Activated CD8-positive, alpha-beta memory T cell treated with anti-CD3 and anti-CD28 coated beads for 4 hours (primary cell): ENCODE results near the gene PIK3R2.

ENCODE experiments used
- DNase-seq, 2 donors: peaks; one replicate each; pipeline ENCODE4 v3.0.0-alpha.2; 2020; ENCODE audit warnings: low read depth in 2 of 2

Gene PIK3R2

GRCh38 chr19:18123819-18124218, 29.1 kb upstream of the PIK3R2 start:
- no peak for DNase-seq

GRCh38 chr19:18126097-18126496, 26.9 kb upstream of the PIK3R2 start:
- DNase-seq, result no peak

DNA sequence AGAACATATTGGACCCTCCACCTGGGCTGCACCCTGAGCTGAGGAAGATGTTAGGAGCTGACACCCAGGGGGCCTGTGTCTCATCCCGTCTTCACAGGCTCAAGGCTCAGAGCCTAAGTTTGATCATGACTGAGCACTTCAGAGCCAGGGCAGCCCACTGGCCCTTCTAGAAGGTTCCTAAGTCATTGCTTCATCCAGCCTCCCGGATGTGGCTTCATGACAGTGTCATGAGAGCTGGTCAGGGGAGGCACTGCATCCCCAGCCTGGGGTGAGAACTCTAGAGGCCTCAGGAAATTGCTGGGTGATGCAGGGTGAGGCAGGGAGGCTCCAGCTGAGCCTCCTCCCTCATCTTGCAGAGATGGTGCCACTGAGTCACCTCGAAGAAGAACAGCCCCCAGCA, 24.9 kb upstream of the PIK3R2 start:
- DNase-seq, result no peak

- no peak for DNase-seq
These were observed 24.2 kb upstream of the PIK3R2 start for GRCh38 chr19:18128805-18129204.

DNA sequence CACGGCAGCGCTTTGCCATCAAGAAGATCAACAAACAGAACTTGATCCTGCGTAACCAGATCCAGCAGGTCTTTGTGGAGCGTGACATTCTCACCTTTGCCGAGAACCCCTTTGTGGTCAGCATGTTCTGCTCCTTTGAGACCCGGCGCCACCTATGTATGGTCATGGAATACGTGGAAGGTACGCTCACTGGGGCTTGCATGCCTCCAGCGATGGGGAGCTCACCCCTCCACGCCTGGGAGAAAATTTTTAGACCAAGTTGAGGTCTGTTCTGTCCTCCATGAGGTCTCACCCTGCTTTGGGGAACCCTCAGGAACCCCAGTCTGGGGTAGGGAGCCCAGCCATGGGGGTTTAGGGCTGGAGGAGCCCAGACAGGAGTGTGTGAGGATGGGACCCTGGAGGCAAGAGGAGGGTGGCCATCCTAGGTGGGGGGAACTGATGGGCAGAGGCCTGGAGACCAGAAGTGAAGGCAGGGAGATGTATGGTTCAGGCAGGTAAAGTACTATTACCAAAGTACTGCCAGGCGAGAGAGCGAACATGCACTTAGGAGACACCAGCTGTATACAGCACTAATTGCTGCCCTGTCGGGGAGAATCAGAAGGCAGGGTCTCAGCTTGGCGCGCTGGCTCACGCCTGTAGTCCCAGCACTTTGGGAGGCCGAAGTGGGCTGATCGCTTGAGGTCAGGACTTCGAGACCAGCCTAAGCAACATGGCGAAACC, 22.3 kb upstream of the PIK3R2 start:
- DNase-seq, result no peak

DNA sequence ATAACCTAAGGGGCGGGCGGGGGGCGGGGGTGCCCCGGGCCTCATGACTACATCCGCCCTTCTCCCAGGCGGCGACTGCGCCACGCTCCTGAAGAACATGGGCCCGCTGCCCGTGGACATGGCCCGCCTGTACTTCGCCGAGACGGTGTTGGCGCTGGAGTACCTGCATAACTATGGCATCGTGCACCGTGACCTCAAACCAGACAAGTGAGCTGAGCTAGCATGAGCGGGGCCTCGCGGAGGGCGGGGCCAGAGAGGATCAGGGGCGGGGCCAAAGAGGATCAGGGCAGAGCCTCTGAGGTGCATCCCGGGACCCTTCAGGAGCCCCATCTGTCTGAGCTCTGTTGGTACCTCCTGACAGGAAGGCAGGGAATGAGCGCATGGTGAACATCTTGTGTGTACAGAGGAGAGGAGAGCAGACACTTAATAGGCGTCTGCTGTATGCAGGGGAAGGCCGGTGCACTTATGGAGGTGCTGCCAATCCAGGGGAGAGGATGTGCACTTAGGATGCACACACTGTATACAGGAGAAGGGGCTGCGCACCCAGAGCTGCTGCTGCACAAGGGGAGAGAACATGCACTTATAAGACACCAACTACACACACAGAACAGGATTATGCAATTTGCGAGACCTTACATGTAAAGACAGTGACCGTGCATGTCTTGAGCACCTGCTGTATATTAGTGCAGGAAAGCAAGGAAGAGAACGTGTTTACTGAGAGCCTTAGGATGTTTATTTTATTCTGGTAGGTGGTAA, 20.9 kb upstream of the PIK3R2 start:
- no peak for DNase-seq

DNA sequence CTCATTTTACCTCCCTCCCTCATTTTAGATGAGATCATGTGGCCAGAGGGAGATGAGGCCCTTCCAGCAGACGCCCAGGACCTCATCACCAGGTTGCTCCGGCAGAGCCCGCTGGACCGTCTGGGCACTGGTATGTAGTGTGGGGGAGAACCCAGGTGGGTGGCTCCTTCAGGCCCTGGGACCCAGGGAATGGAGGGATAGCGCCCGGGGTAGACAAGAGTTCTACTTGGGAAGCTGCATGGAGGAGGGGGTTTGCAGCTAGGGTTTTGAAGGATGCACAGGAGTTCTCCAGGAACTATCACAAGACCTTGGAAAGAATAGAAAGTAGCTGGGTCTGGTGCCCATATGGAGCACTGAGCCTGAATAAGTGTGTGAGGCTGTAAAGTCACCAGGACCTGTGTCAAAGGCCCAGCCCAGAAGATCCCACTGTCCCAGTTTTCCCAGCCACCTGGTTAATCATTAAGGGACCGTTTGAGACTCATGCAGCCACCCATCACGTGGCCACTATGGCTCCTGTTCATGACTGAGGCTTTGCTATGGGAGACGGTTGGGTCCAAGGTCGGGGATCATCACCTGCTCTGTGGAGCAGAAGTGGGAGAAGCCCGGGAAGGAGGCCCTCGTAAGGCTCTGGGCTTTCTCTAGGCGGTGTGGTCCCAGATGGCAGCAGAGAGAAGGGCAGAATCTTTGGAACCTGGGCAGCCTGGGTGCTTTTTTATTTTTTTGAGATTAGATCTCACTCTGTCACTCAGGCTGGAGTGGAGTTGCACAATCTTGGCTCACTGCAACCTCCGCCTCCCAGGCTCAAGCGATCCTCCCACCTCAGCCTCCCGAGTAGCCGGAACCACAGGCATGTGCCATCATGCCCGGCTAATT, 17.0 kb upstream of the PIK3R2 start:
- DNase-seq, result no peak

GRCh38 chr19:18137242-18137641, 15.7 kb upstream of the PIK3R2 start:
- DNase-seq, result no peak

- no peak for DNase-seq
These were observed 15.2 kb upstream of the PIK3R2 start for GRCh38 chr19:18137657-18138339.

GRCh38 chr19:18140473-18140872, 12.5 kb upstream of the PIK3R2 start:
- DNase-seq, result no peak

DNA sequence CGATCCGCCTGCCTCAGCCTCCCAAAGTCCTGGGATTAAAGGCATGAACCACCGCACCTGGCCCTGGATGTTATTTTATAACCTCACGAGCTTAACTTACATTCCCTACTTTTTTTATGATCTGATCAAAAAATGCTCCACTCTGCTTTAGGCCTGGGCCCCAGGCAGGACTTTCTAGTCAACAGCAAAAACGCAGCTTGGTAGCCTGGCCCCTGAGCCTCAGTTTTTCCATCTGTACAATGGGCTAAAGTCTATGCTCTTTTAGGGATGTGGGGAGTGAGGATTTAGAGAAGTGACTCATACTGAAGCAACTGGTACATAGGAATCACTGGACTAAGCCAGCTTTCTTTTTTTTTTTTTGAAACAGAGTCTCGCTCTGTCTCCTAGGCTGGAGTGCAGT, 11.9 kb upstream of the PIK3R2 start:
- no peak for DNase-seq

DNA sequence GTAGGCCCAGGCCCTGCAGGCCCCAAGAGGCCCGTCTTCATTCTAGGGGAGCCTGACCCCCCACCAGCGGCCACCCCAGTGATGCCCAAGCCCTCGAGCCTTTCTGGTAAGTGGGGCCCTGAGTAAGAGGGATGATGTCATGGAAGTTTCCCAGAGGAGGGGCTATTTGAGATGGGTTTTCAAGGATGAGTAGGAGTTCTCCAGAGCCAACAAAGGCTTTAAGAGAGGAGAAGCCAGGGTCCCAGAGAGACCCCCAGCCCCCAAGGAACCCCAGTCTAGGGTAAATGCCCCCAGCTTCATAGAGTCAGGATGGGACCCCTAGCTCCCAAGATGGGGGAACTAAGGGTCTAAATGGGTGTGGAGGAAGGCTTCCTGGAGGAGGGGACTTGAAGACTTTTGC, 9.1 kb upstream of the PIK3R2 start:
- DNase-seq, result no peak

DNA sequence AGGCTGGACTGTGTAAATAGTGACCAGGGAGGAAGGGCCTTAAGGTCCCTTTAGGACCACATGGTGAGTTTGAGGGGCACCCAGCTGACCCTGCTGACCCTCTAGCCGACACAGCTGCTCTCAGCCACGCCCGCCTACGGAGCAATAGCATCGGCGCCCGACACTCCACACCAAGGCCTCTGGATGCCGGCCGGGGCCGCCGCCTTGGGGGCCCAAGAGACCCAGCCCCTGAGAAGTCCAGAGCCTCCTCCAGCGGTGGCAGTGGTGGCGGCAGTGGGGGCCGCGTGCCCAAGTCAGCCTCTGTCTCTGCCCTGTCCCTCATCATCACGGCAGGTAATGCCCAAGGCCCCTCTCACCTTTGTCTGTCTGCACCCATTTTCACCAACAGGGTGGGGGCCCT, 8.6 kb upstream of the PIK3R2 start:
- DNase-seq, result no peak

- no peak for DNase-seq
These were observed 8.1 kb upstream of the PIK3R2 start for GRCh38 chr19:18144906-18145305.

- DNase-seq, result no peak
These were observed 7.5 kb upstream of the PIK3R2 start for GRCh38 chr19:18145391-18145999.

- no peak for DNase-seq
These were observed 5.6 kb upstream of the PIK3R2 start for GRCh38 chr19:18147396-18147795.

GRCh38 chr19:18149596-18149975, 3.4 kb upstream of the PIK3R2 start:
- DNase-seq, result no peak

GRCh38 chr19:18150776-18151624, 2.0 kb upstream of the PIK3R2 start:
- DNase-seq, result no peak

- DNase-seq, result peak; percentile 90
These were observed 534 bp upstream of the PIK3R2 start for GRCh38 chr19:18152442-18152816.

- DNase-seq, result no peak
These were observed 682 bp downstream of the PIK3R2 start for GRCh38 chr19:18153556-18154134.
